H9 (cell line): Measurements from ENCODE around the gene HDAC7. TPM values are rescaled to one million over a fixed set of nuclear protein-coding genes. Genes with fewer than 3 reads are reported as not detected.

Experiments used
- DNase-seq: peaks from one replicate; pipeline ENCODE4 v3.0.0-alpha.2; 2017
- H2AFZ ChIP-seq: one replicate; pipeline ENCODE4 v1.6.1; 2013; ENCODE audit warnings: mild to moderate bottlenecking, low read length, control low read depth, moderate library complexity
- H2AK5ac ChIP-seq: 2 replicates; pipeline ENCODE4 v1.6.1; 2013; ENCODE audit warnings: low read length, control low read depth, mixed read lengths; ENCODE audit not compliant: insufficient read length
- H2BK120ac ChIP-seq: one replicate; pipeline ENCODE4 v1.6.1; 2013; ENCODE audit warnings: low read depth, mild to moderate bottlenecking, low read length, control low read depth, inconsistent platforms; ENCODE audit not compliant: poor library complexity, severe bottlenecking
- H2BK12ac ChIP-seq: 2 replicates; pipeline ENCODE4 v1.6.1; 2013; ENCODE audit warnings: low read length, control low read depth, mixed read lengths, low read depth; ENCODE audit not compliant: insufficient read length
- H2BK15ac ChIP-seq: 2 replicates; pipeline ENCODE4 v1.6.1; 2013; ENCODE audit warnings: low read depth, low read length, control low read depth
- H2BK20ac ChIP-seq: one replicate; pipeline ENCODE4 v1.6.1; 2013; ENCODE audit warnings: low read depth, mild to moderate bottlenecking, low read length, control low read depth, inconsistent platforms; ENCODE audit not compliant: poor library complexity, severe bottlenecking
- H2BK5ac ChIP-seq: 2 replicates; pipeline ENCODE4 v1.6.1; 2013; ENCODE audit warnings: low read length, control low read depth, mixed read lengths; ENCODE audit not compliant: insufficient read length
- H3K14ac ChIP-seq: 2 replicates; pipeline ENCODE4 v1.6.1; 2013; ENCODE audit warnings: low read length, control low read depth; ENCODE audit not compliant: insufficient read depth
- H3K18ac ChIP-seq: 2 replicates; pipeline ENCODE4 v1.6.1; 2013; ENCODE audit warnings: low read depth, mild to moderate bottlenecking, mixed read lengths, low read length, control low read depth; ENCODE audit not compliant: insufficient read length
- H3K23ac ChIP-seq: 2 replicates; pipeline ENCODE4 v1.6.1; 2013; ENCODE audit warnings: low read length, control low read depth, mixed read lengths, low read depth; ENCODE audit not compliant: insufficient read length
- H3K23me2 ChIP-seq: 2 replicates; pipeline ENCODE4 v1.6.1; 2013; ENCODE audit warnings: low read depth, mild to moderate bottlenecking, mixed read lengths, low read length, control low read depth; ENCODE audit not compliant: insufficient read length, poor library complexity, severe bottlenecking
- H3K27ac ChIP-seq: 2 replicates; pipeline ENCODE4 v1.5.1; 2013; ENCODE audit warnings: low read length, control low read depth, mixed read lengths, low read depth; ENCODE audit not compliant: insufficient read length
- H3K27me3 ChIP-seq: 2 replicates; pipeline ENCODE4 v1.6.1; 2013; ENCODE audit warnings: low read length, control low read depth, inconsistent platforms; ENCODE audit not compliant: insufficient read depth
- H3K4ac ChIP-seq: 2 replicates; pipeline ENCODE4 v1.6.1; 2013; ENCODE audit warnings: low read depth, mild to moderate bottlenecking, control low read depth, inconsistent platforms, low read length, moderate library complexity
- H3K4me1 ChIP-seq: 2 replicates; pipeline ENCODE4 v1.6.1; 2013; ENCODE audit warnings: low read length, control low read depth, inconsistent platforms; ENCODE audit not compliant: insufficient read depth
- H3K4me2 ChIP-seq: 2 replicates; pipeline ENCODE4 v1.6.1; 2013; ENCODE audit warnings: low read length, control low read depth, mixed read lengths; ENCODE audit not compliant: insufficient read length, insufficient read depth
- H3K56ac ChIP-seq: 2 replicates; pipeline ENCODE4 v1.6.1; 2013; ENCODE audit warnings: low read depth, mild to moderate bottlenecking, mixed read lengths, low read length, control low read depth; ENCODE audit not compliant: insufficient read length
- H3K79me1 ChIP-seq: 2 replicates; pipeline ENCODE4 v1.6.1; 2013; ENCODE audit warnings: low read depth, mild to moderate bottlenecking, moderate library complexity, low read length, control low read depth, inconsistent platforms; ENCODE audit not compliant: insufficient read depth, poor library complexity, severe bottlenecking
- H3K79me2 ChIP-seq: 2 replicates; pipeline ENCODE4 v1.6.1; 2013; ENCODE audit warnings: low read length, control low read depth, inconsistent platforms; ENCODE audit not compliant: insufficient read depth
- H3K9ac ChIP-seq: 2 replicates; pipeline ENCODE4 v1.6.1; 2013; ENCODE audit warnings: low read length, control low read depth, mixed read lengths; ENCODE audit not compliant: insufficient read length; ENCODE audit errors: extremely low read depth
- H3K9me3 ChIP-seq: one replicate; pipeline ENCODE4 v1.6.1; 2013; ENCODE audit warnings: low read depth, low read length, inconsistent platforms; ENCODE audit not compliant: control insufficient read depth
- H3T11ph ChIP-seq: one replicate; pipeline ENCODE4 v1.6.1; 2013; ENCODE audit warnings: mild to moderate bottlenecking, low read length, control low read depth, inconsistent platforms
- H4K20me1 ChIP-seq: one replicate; pipeline ENCODE4 v1.6.1; 2013; ENCODE audit not compliant: control insufficient read depth, insufficient read length, insufficient read depth
- H4K5ac ChIP-seq: 2 replicates; pipeline ENCODE4 v1.6.1; 2013; ENCODE audit warnings: low read depth, mild to moderate bottlenecking, mixed read lengths, low read length, control low read depth; ENCODE audit not compliant: insufficient read length
- H4K8ac ChIP-seq: replicated peaks from 2 replicates; pipeline ENCODE4 v1.6.1; 2013; ENCODE audit warnings: low read length, control low read depth, mixed read lengths, low read depth; ENCODE audit not compliant: insufficient read length
- H4K91ac ChIP-seq: 2 replicates; pipeline ENCODE4 v1.6.1; 2013; ENCODE audit warnings: low read depth, mild to moderate bottlenecking, moderate library complexity, mixed read lengths, low read length, control low read depth; ENCODE audit not compliant: insufficient read length
- H3K27ac Mint-ChIP-seq, 3 experiments: 2 replicates in 2 of 3; 3 replicates in 1 of 3; pipeline ENCODE4 v1.8.0; 2020 to 2021; ENCODE audit warnings: mixed read lengths in 3 of 3, mild to moderate bottlenecking in 1 of 3, moderate library complexity in 1 of 3
- H3K27me3 Mint-ChIP-seq: 2 replicates; pipeline ENCODE4 v1.8.0; 2021; ENCODE audit warnings: low read depth, mild to moderate bottlenecking, moderate library complexity, mixed read lengths
- H3K36me3 Mint-ChIP-seq, 3 experiments: 2 replicates in 2 of 3; 3 replicates in 1 of 3; pipeline ENCODE4 v1.8.0; 2020 to 2021; ENCODE audit warnings: low read depth in 3 of 3, mixed read lengths in 3 of 3; ENCODE audit not compliant: insufficient read depth in 1 of 3
- H3K4me1 Mint-ChIP-seq, 2 experiments: 2 replicates each; pipeline ENCODE4 v1.8.0; 2020; ENCODE audit warnings: mixed read lengths in 2 of 2
- H3K4me3 Mint-ChIP-seq, 2 experiments: 2 replicates in 1 of 2; 3 replicates in 1 of 2; pipeline ENCODE4 v1.8.0; 2020 to 2021; ENCODE audit warnings: mild to moderate bottlenecking in 2 of 2, mixed read lengths in 2 of 2, moderate library complexity in 1 of 2
- H3K9me3 Mint-ChIP-seq, 2 experiments: 2 replicates in 1 of 2; 3 replicates in 1 of 2; pipeline ENCODE4 v1.8.0; 2020; ENCODE audit warnings: mild to moderate bottlenecking in 2 of 2, mixed read lengths in 2 of 2, moderate library complexity in 1 of 2
- CTCF ChIP-seq: fragments of 200-600 bp; sonication (generic); conservative IDR thresholded peaks from 3 replicates; pipeline ENCODE4 v1.8.0; 2021; ENCODE audit warnings: antibody characterized with exemption, mild to moderate bottlenecking
- WGBS: extraction: QIAGEN DNeasy Blood & Tissue Kit; methylation state at CpG from one replicate; pipeline ENCODE4 v1.1.7; 2013; ENCODE audit warnings: missing lambda C conversion rate, low lambda C conversion rate, mixed read lengths; ENCODE audit not compliant: insufficient read length; ENCODE audit errors: extremely low coverage; 5-methylcytosine and 5-hydroxymethylcytosine counted together
- total RNA-seq: library from RNA; stranded (reverse); gene quantifications from 2 replicates; pipeline ENCODE4 v1.2.1, GENCODE V29; 2021

The HDAC7 gene
- total RNA-seq, 1 experiment from 2014 or later: 72.1 TPM

GRCh38 chr12:47868041-47868440 is 48.3 kb upstream of the HDAC7 start:
- Histone ChIP-seq H3K27me3 (no peaks in the 10 kb centered on the region), H4K91ac (no peak overlapping the region), H3K4ac (no peak overlapping the region), H3K56ac (no peak overlapping the region), H2BK120ac (no peak overlapping the region), H3K9me3 (no peaks in the 10 kb centered on the region), H3K79me1 (no peaks in the 10 kb centered on the region), H2BK20ac (no peak overlapping the region), H2BK15ac (no peak overlapping the region), H3K4me2 (no peak overlapping the region), H3K4me1 (no peaks in the 10 kb centered on the region), H3K18ac (no peak overlapping the region), H2AFZ (no peak overlapping the region), H3K79me2 (no peaks in the 10 kb centered on the region), H2AK5ac (no peak overlapping the region), H4K5ac (no peak overlapping the region), H3K14ac (no peak overlapping the region), H2BK5ac (no peak overlapping the region), H4K8ac (no peak overlapping the region), H3K23ac (no peak overlapping the region), H3K27ac (no peak overlapping the region), H3K9ac (no peak overlapping the region), H3K23me2 (no peaks in the 10 kb centered on the region), H3T11ph (no peak overlapping the region), H2BK12ac (no peak overlapping the region), H4K20me1 (no peaks in the 10 kb centered on the region)
- DNase-seq: no peak
- H3K27me3 Mint-ChIP-seq: peaks cover 2% of the 10 kb centered on the region
- H3K36me3 Mint-ChIP-seq: peaks cover 0 to under 1% (median 0%) of the 10 kb centered on the region in 3 experiments; a peak in 1 of 7 replicates
- no peak overlapping the region for H3K4me3 Mint-ChIP-seq
- H3K4me1 Mint-ChIP-seq: no peaks in the 10 kb centered on the region
- no peaks in the 10 kb centered on the region; a peak in 1 of 5 replicates for H3K9me3 Mint-ChIP-seq
- no CpG with 5 or more reads among the region's 2 CpGs for WGBS
- TF ChIP-seq CTCF: no peak
- no peak overlapping the region for H3K27ac Mint-ChIP-seq
